ENCODE results near the gene SGCE. TPM values are rescaled to one million over a fixed set of nuclear protein-coding genes. Genes with fewer than 3 reads are reported as not detected.

SGCE gene
- total RNA-seq, 1 experiment from 2014 or later, result 49.2 TPM

GRCh38 chr7:94567396-94567795 lies 88.5 kb downstream of the SGCE start:
- ChIA-PET CTCF (no interaction called here), POLR2A (ENCODE audit: low non-redundant PET) (interaction anchor here (0.6 kb wide), 1 partner anchor 794 kb away, joined by 3 read pairs; no protein-coding TSS in a partner anchor)
- DNase-seq (ENCODE audit: low spot score), result no peak
- no peak overlapping the region for H3K27ac ChIP-seq (ENCODE audit: low read depth, low read length, poor library complexity, severe bottlenecking)
- TF ChIP-seq, protein P1, sequence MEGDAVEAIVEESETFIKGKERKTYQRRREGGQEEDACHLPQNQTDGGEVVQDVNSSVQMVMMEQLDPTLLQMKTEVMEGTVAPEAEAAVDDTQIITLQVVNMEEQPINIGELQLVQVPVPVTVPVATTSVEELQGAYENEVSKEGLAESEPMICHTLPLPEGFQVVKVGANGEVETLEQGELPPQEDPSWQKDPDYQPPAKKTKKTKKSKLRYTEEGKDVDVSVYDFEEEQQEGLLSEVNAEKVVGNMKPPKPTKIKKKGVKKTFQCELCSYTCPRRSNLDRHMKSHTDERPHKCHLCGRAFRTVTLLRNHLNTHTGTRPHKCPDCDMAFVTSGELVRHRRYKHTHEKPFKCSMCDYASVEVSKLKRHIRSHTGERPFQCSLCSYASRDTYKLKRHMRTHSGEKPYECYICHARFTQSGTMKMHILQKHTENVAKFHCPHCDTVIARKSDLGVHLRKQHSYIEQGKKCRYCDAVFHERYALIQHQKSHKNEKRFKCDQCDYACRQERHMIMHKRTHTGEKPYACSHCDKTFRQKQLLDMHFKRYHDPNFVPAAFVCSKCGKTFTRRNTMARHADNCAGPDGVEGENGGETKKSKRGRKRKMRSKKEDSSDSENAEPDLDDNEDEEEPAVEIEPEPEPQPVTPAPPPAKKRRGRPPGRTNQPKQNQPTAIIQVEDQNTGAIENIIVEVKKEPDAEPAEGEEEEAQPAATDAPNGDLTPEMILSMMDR (conservative IDR thresholded peaks at IDR 0.05; ENCODE audit: low read depth, low read length), result no peak
- no peak for TF ChIP-seq EZH2 (IDR thresholded peaks at IDR 0.05; ENCODE audit: borderline replicate concordance, low read depth, low read length, poor library complexity, severe bottlenecking)
- H3K27me3 ChIP-seq (replicated peaks; ENCODE audit: insufficient read depth, low read depth, low read length, poor library complexity), result no peaks in the 10 kb centered on the region
- BruUV-seq (replicated peaks), result no TSS peak
- H3K4me3 ChIP-seq (ENCODE audit: low read depth, low read length, poor library complexity, severe bottlenecking), result no peak overlapping the region
- no peaks in the 10 kb centered on the region for H3K36me3 ChIP-seq (ENCODE audit: insufficient read depth, low read length, poor library complexity, severe bottlenecking)
- intact Hi-C loops (cut with micrococcal nuclease; ENCODE audit: unreplicated experiment), result no loop called here
- H3K9me3 ChIP-seq (ENCODE audit: low read depth, low read length, poor library complexity, severe bottlenecking), result no peaks in the 10 kb centered on the region
- no peaks in the 10 kb centered on the region for H3K4me1 ChIP-seq (ENCODE audit: insufficient read depth, low read length, poor library complexity, severe bottlenecking)

DNA sequence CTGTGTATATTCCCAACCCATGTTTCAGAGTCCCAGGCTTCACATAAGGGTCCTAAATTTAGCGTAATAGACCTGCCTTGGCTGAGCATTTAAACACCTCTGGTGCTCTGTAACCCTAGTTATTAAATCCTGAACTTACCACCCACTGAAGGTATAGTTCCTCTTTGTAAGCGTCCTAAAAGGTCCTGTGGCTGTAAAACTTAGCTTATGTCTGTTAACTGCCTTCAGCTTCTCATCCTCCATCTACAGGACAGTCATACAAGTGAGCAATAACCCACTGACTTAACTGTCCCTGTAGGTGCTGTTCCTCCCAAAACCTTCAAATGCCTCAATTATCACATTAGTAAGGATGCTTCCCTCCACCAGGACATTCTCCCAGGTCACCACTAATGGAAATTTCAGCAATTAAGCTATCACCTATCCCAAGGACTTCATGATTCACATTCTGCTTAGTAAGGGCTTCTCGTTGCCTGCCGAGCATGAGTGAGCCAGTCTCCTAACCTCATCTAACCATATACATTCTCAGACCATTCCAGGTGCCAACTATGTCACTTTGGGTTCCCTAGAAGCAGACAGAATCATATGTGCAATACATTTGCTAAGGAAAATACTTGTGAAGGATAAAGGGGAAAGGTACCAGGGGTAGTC lies 90.6 kb downstream of the SGCE start:
- Histone ChIP-seq H3K4me1 (ENCODE audit: insufficient read depth, low read length, poor library complexity, severe bottlenecking) (no peaks in the 10 kb centered on the region), H3K27ac (ENCODE audit: low read depth, low read length, poor library complexity, severe bottlenecking) (no peak overlapping the region), H3K4me3 (ENCODE audit: low read depth, low read length, poor library complexity, severe bottlenecking) (no peak overlapping the region), H3K9me3 (ENCODE audit: low read depth, low read length, poor library complexity, severe bottlenecking) (no peaks in the 10 kb centered on the region), H3K27me3 (replicated peaks; ENCODE audit: insufficient read depth, low read depth, low read length, poor library complexity) (no peaks in the 10 kb centered on the region), H3K36me3 (ENCODE audit: insufficient read depth, low read length, poor library complexity, severe bottlenecking) (no peaks in the 10 kb centered on the region)
- intact Hi-C loops (cut with micrococcal nuclease; ENCODE audit: unreplicated experiment), result no loop called here
- TF ChIP-seq, protein P1 (conservative IDR thresholded peaks at IDR 0.05; ENCODE audit: low read depth, low read length), result no peak
- no peak for TF ChIP-seq EZH2 (IDR thresholded peaks at IDR 0.05; ENCODE audit: borderline replicate concordance, low read depth, low read length, poor library complexity, severe bottlenecking)
- BruUV-seq (replicated peaks), result no TSS peak
- DNase-seq (ENCODE audit: low spot score), result no peak
- ChIA-PET CTCF (no interaction called here), POLR2A (ENCODE audit: low non-redundant PET) (no interaction called here)

DNA sequence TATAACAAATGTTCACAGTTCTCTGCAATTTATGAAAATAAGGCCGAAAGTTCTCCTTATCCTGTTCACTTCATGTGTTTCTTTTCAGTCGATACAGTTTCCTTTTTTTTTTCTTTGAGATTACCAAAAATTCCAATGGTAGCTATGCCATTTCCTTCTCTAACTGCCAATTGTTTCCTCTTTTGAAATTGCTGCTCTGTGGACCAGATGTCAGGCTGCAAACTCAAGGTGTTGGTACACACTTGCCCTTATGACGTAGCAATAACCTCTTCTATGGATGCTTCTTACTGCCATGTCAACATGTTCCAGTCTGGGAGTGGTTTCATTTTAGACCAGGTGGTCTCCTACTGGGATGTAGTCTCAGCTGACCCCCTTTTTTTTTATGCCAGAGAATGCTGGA lies 93.4 kb downstream of the SGCE start:
- no peaks in the 10 kb centered on the region for H3K9me3 ChIP-seq (ENCODE audit: low read depth, low read length, poor library complexity, severe bottlenecking)
- no peak overlapping the region for H3K4me3 ChIP-seq (ENCODE audit: low read depth, low read length, poor library complexity, severe bottlenecking)
- TF ChIP-seq EZH2 (IDR thresholded peaks at IDR 0.05; ENCODE audit: borderline replicate concordance, low read depth, low read length, poor library complexity, severe bottlenecking), result no peak
- TF ChIP-seq, protein P1 (conservative IDR thresholded peaks at IDR 0.05; ENCODE audit: low read depth, low read length), result no peak
- no peak for DNase-seq (ENCODE audit: low spot score)
- ChIA-PET CTCF (interaction anchor here (0.7 kb wide), 1 partner anchor 326 kb away, joined by 5 read pairs; no protein-coding TSS in a partner anchor), POLR2A (ENCODE audit: low non-redundant PET) (interaction anchor here (0.6 kb wide), 1 partner anchor 11 kb away, joined by 3 read pairs; no protein-coding TSS in a partner anchor)
- no peak overlapping the region for H3K27ac ChIP-seq (ENCODE audit: low read depth, low read length, poor library complexity, severe bottlenecking)
- H3K4me1 ChIP-seq (ENCODE audit: insufficient read depth, low read length, poor library complexity, severe bottlenecking), result no peaks in the 10 kb centered on the region
- H3K27me3 ChIP-seq (replicated peaks; ENCODE audit: insufficient read depth, low read depth, low read length, poor library complexity), result no peaks in the 10 kb centered on the region
- H3K36me3 ChIP-seq (ENCODE audit: insufficient read depth, low read length, poor library complexity, severe bottlenecking), result no peaks in the 10 kb centered on the region
- intact Hi-C loops (cut with micrococcal nuclease; ENCODE audit: unreplicated experiment), result no loop called here
- no TSS peak for BruUV-seq (replicated peaks)

Measured in A673 (cell line).